ENCODE results near the gene ZNF554. TPM values are rescaled to one million over a fixed set of nuclear protein-coding genes. Genes with fewer than 3 reads are reported as not detected.
"Not testable (repeated sequence)": the region's sequence is repeated elsewhere in the genome, so short reads cannot be mapped to it uniquely, and the experiment has no call there.

ZNF554 gene
- total RNA-seq, 2 donors from 2014 or later = 4.4 to 8.6 TPM

GRCh38 chr19:2791440-2791839 lies 28.2 kb upstream of the ZNF554 start:
- H3K4me3 ChIP-seq = no peak overlapping the region
- DNase-seq (ENCODE audit: low spot score) = no peak
- no peaks in the 10 kb centered on the region for H3K4me1 ChIP-seq (replicated peaks)
- 94% methylated on average over 16 of the region's 16 CpGs for WGBS
- no peak overlapping the region for H3K27ac ChIP-seq
- no peaks in the 10 kb centered on the region for H3K36me3 ChIP-seq
- TF ChIP-seq POLR2A (IDR thresholded peaks at IDR 0.05) (no peak), CTCF (IDR thresholded peaks at IDR 0.05) (no peak), POLR2AphosphoS5 (IDR thresholded peaks at IDR 0.05) (no peak)
- no peaks in the 10 kb centered on the region for H3K9me3 ChIP-seq
- no peaks in the 10 kb centered on the region for H3K27me3 ChIP-seq (replicated peaks; ENCODE audit: insufficient read depth)
- intact Hi-C loops (cut with DNase I) = no loop called here

GRCh38 chr19:2791876-2792275 lies 27.8 kb upstream of the ZNF554 start:
- no peak overlapping the region for H3K4me3 ChIP-seq
- no peaks in the 10 kb centered on the region for H3K27me3 ChIP-seq (replicated peaks; ENCODE audit: insufficient read depth)
- no peak overlapping the region for H3K27ac ChIP-seq
- intact Hi-C loops (cut with DNase I) = no loop called here
- 87% methylated on average over 16 of the region's 16 CpGs for whole genome bisulfite sequencing
- H3K9me3 ChIP-seq = no peaks in the 10 kb centered on the region
- TF ChIP-seq CTCF (IDR thresholded peaks at IDR 0.05) = no peak
- no peak for TF ChIP-seq POLR2A (IDR thresholded peaks at IDR 0.05)
- no peak for TF ChIP-seq POLR2AphosphoS5 (IDR thresholded peaks at IDR 0.05)
- no peak for DNase-seq (ENCODE audit: low spot score)
- no peaks in the 10 kb centered on the region for H3K36me3 ChIP-seq
- no peaks in the 10 kb centered on the region for H3K4me1 ChIP-seq (replicated peaks)

GRCh38 chr19:2792666-2793065 lies 27.0 kb upstream of the ZNF554 start:
- H3K4me1 ChIP-seq (replicated peaks); H3K27ac ChIP-seq; H3K4me3 ChIP-seq; H3K9me3 ChIP-seq; DNase-seq (ENCODE audit: low spot score); H3K36me3 ChIP-seq; H3K27me3 ChIP-seq (replicated peaks; ENCODE audit: insufficient read depth); intact Hi-C loops (cut with DNase I): not testable (repeated sequence)
- WGBS = 96% methylated on average over 10 of the region's 10 CpGs

- TF ChIP-seq CTCF (IDR thresholded peaks at IDR 0.05) = no peak
- H3K27me3 ChIP-seq (replicated peaks; ENCODE audit: insufficient read depth) = no peaks in the 10 kb centered on the region
- H3K36me3 ChIP-seq = no peaks in the 10 kb centered on the region
- 94% methylated on average over 7 of the region's 7 CpGs for WGBS
- H3K9me3 ChIP-seq = no peaks in the 10 kb centered on the region
- no peak overlapping the region for H3K27ac ChIP-seq
- no peak for DNase-seq (ENCODE audit: low spot score)
- H3K4me3 ChIP-seq = no peak overlapping the region
- H3K4me1 ChIP-seq (replicated peaks) = no peaks in the 10 kb centered on the region
- intact Hi-C loops (cut with DNase I) = no loop called here
These were observed 26.5 kb upstream of the ZNF554 start for GRCh38 chr19:2793126-2793525.

GRCh38 chr19:2793577-2793976 lies 26.1 kb upstream of the ZNF554 start:
- Histone ChIP-seq H3K27me3 (replicated peaks; ENCODE audit: insufficient read depth) (no peaks in the 10 kb centered on the region), H3K4me3 (no peak overlapping the region), H3K36me3 (no peaks in the 10 kb centered on the region), H3K9me3 (no peaks in the 10 kb centered on the region), H3K4me1 (replicated peaks) (no peaks in the 10 kb centered on the region), H3K27ac (no peak overlapping the region)
- no peak for TF ChIP-seq POLR2A (IDR thresholded peaks at IDR 0.05)
- no peak for TF ChIP-seq POLR2AphosphoS5 (IDR thresholded peaks at IDR 0.05)
- TF ChIP-seq CTCF (IDR thresholded peaks at IDR 0.05) = no peak
- no peak for DNase-seq (ENCODE audit: low spot score)
- intact Hi-C loops (cut with DNase I) = no loop called here
- WGBS = 96% methylated on average over 12 of the region's 12 CpGs
